Lower leg skin (tissue), 4 donors: Measurements from ENCODE around the gene LRFN3. TPM values are rescaled to one million over a fixed set of nuclear protein-coding genes. Genes with fewer than 3 reads are reported as not detected.
"Not testable (repeated sequence)": the region's sequence is repeated elsewhere in the genome, so short reads cannot be mapped to it uniquely, and the experiment has no call there.

Source experiments
- DNase-seq, 2 donors: peaks; one replicate each; pipeline ENCODE4 v3.0.0-alpha.2; 2019; ENCODE audit warnings: low spot score in 2 of 2
- H3K4me3 ChIP-seq: fragments of 200-600 bp; sonication (generic); 2 replicates; pipeline ENCODE4 v1.5.1; 2017; ENCODE audit warnings: mild to moderate bottlenecking, low read depth; ENCODE audit not compliant: poor library complexity, severe bottlenecking
- POLR2A ChIP-seq, 2 donors: fragments of 450-650 bp; IDR thresholded peaks; one replicate each; pipeline ENCODE4 v1.6.1; 2016 to 2017; ENCODE audit warnings: antibody characterized with exemption in 2 of 2, mild to moderate bottlenecking in 1 of 2, moderate library complexity in 1 of 2
- WGBS, 2 donors: methylation state at CpG; one replicate each; pipeline ENCODE4 v1.1.5; 2018; 5-methylcytosine and 5-hydroxymethylcytosine counted together
- intact Hi-C: fragments of 100-400 bp; cut with DNase I; formaldehyde crosslinking; loops from one replicate; pipeline ENCODE4 v1.15.0; 2023; ENCODE audit warnings: low total_unique reads
- total RNA-seq, 4 donors: library from RNA; depleted of rRNA; stranded (reverse); fragments of >200 nt; gene quantifications; one replicate each; pipeline ENCODE4 v1.1.0, GENCODE V29; 2016
- TF ChIP-seq, protein P1 (sequence below), 3 donors: fragments of 450-650 bp; IDR thresholded peaks; one replicate each; pipeline ENCODE4 v1.5.1; 2016; ENCODE audit warnings: antibody characterized with exemption in 3 of 3, mild to moderate bottlenecking in 3 of 3, moderate library complexity in 2 of 3

The LRFN3 gene
- total RNA-seq, 4 donors from 2014 or later = 6.8 to 17.9 (median 11.4) TPM

DNA sequence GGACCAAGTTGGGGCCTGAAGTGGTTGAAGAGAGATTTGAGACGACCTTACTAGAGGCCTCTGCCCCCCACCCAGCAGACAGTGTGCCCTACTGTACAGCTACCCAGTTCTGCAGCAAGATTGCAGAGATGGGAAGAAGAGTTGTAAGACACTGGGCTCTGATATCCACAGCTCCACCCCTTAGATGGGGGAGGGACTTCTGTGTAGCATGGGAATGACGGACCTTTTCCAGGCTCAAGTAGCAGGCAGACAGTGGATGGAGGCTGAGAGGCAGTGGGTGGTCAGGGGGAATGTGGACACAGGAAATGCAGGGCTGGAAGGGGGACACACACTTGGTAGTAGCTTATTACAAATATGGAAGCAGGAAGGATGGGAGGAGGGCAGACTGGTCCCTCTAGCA lies 13.0 kb downstream of the LRFN3 start:
- no peak for DNase-seq
- H3K4me3 ChIP-seq = no peak overlapping the region
- intact Hi-C loops = no loop called here
- no peak for TF ChIP-seq POLR2A (IDR thresholded peaks at IDR 0.05)
- TF ChIP-seq, protein P1, sequence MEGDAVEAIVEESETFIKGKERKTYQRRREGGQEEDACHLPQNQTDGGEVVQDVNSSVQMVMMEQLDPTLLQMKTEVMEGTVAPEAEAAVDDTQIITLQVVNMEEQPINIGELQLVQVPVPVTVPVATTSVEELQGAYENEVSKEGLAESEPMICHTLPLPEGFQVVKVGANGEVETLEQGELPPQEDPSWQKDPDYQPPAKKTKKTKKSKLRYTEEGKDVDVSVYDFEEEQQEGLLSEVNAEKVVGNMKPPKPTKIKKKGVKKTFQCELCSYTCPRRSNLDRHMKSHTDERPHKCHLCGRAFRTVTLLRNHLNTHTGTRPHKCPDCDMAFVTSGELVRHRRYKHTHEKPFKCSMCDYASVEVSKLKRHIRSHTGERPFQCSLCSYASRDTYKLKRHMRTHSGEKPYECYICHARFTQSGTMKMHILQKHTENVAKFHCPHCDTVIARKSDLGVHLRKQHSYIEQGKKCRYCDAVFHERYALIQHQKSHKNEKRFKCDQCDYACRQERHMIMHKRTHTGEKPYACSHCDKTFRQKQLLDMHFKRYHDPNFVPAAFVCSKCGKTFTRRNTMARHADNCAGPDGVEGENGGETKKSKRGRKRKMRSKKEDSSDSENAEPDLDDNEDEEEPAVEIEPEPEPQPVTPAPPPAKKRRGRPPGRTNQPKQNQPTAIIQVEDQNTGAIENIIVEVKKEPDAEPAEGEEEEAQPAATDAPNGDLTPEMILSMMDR (IDR thresholded peaks at IDR 0.05) = no peak
- WGBS, 2 donors = 32 to 51% methylated on average over 2 of the region's 2 CpGs

DNA sequence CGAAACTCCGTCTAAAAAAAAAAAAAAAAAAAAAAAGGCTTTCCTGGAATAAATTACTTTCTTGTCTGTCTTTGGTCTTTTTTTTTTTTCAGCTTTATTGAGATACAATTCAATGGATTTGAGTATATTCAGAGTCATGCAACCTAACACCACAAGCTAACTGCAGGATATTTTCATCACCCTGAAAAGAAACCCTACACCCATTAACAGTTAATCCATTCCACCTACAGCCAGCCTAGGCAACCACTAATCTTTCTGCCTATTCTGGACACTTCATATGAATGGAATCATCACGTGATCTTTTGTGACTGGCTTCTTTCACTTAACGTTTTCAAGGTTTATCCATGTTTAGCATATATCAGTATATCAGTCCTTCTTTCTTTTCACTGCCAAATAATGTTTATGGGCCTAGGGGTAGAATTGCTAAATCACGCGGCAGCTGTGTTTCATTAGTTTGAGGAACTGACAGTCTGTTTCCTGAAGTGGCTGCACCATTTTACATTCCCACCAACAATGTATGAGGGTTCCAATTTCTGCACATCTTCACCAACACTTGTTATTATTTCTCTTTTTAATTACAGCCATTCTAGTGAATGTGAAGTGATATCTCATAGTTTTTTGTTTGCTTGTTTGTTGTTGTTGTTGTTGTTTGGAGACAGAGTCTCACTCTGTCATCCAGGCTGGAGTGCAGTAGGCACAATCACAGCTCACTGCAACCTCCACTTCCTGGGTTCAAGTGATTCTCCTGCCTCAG lies 19.9 kb downstream of the LRFN3 start:
- intact Hi-C loops = no loop called here
- WGBS, 2 donors = 56 to 64% methylated on average over 6 of the region's 6 CpGs
- TF ChIP-seq, protein P1 (IDR thresholded peaks at IDR 0.05) = no peak
- no peak for TF ChIP-seq POLR2A (IDR thresholded peaks at IDR 0.05)

GRCh38 chr19:35957411-35957810 lies 21.2 kb downstream of the LRFN3 start:
- DNase-seq, H3K4me3 ChIP-seq, intact Hi-C loops: not testable (repeated sequence)
- WGBS, 2 donors = 85% methylated on average over 8 of the region's 8 CpGs

More for the DNA sequence above, 19.9 kb downstream of the LRFN3 start:
- DNase-seq = no peak
- no peak overlapping the region for H3K4me3 ChIP-seq

- intact Hi-C loops = no loop called here
- H3K4me3 ChIP-seq = no peak overlapping the region
- DNase-seq = no peak
- TF ChIP-seq, protein P1 (IDR thresholded peaks at IDR 0.05) = no peak
- TF ChIP-seq POLR2A (IDR thresholded peaks at IDR 0.05) = no peak
- 28 to 30% methylated on average over 15 of the region's 15 CpGs for WGBS, 2 donors
These were observed 22.5 kb downstream of the LRFN3 start for GRCh38 chr19:35958660-35959039.

DNA sequence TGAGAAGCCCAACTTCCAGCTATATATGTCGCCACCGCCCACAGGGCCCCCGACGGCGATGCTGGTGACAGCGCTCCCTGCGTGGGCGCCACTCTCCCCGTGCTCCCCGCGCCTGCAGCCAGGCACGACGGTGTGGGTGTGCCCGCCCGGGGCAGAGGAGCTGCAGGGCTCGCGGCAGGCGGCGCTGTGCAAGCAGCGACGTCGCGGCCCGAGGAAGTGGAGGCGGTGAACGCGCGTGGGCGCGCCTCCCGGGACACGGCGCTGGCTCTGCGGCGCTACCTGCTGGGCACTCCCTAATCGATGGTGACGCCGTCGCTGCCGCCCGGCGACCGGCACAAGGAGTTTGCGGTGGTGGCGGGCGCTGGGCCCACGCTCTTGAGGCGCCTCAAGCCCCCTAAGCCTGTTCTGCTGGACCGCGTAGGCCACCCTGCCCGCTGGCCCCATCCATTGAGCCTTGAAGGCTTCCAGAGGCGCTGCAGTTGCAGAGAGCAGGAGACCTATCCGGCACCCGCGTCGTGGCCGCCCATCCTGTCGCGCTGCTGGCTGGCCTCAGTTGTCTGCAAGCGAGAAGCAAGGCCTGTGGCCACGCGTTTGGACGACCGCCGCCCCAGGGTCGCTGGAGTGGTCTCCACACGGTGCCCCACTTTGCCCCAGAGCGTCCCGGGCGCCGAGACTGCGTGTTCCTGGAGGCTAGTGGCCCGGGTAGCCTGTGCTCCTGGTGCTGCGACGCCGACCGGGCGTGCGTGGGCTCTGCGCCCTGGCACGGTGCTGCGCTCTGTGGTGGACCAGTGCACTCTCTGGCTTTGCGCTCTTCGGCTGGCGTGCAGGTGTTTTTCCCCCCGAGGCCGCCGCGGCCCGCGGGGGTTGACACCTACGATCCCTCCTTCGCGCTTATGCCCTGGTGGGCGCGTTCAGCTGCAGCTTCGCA lies 23.1 kb downstream of the LRFN3 start:
- intact Hi-C loops = no loop called here
- H3K4me3 ChIP-seq = no peak overlapping the region
- DNase-seq = no peak
- TF ChIP-seq, protein P1 (IDR thresholded peaks at IDR 0.05) = no peak
- TF ChIP-seq POLR2A (IDR thresholded peaks at IDR 0.05) = no peak
- WGBS, 2 donors = 10 to 21% methylated on average over 19 to 44 of the region's 97 CpGs

DNA sequence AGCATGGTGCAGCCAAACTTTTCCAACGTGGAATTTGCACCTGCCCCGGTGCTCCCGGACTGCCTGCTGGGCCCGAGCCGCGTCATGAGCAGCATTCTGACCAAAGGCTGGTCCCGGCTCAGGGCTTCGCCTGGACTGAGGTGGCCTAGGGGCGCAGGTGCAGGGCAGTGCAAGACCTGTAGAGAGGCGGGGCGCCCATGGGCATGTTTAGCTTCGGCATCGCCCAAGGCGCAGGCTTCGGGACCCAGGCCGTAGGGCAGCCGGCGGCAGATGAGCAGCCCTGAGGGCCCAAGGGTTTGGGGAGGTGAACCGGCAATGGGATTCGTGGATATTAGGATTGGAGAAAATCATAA lies 23.8 kb downstream of the LRFN3 start:
- no peak for TF ChIP-seq POLR2A (IDR thresholded peaks at IDR 0.05)
- TF ChIP-seq, protein P1 (IDR thresholded peaks at IDR 0.05) = no peak
- WGBS, 2 donors = 24 to 40% methylated on average over 17 to 20 of the region's 20 CpGs
- H3K4me3 ChIP-seq = no peak overlapping the region
- DNase-seq = no peak
- intact Hi-C loops = no loop called here
